Embryonic facial prominence (tissue), 1 donor: Measurements from ENCODE around the gene ADRB2.
A peak's percentile ranks its signal among the peaks of the same experiment; 100 is the strongest.
"Not testable (repeated sequence)": the region's sequence is repeated elsewhere in the genome, so short reads cannot be mapped to it uniquely, and the experiment has no call there.

Experiments used
- DNase-seq: peaks from one replicate; pipeline ENCODE4 v3.0.0-alpha.2; 2016; ENCODE audit errors: extremely low spot score

ADRB2 gene

DNA sequence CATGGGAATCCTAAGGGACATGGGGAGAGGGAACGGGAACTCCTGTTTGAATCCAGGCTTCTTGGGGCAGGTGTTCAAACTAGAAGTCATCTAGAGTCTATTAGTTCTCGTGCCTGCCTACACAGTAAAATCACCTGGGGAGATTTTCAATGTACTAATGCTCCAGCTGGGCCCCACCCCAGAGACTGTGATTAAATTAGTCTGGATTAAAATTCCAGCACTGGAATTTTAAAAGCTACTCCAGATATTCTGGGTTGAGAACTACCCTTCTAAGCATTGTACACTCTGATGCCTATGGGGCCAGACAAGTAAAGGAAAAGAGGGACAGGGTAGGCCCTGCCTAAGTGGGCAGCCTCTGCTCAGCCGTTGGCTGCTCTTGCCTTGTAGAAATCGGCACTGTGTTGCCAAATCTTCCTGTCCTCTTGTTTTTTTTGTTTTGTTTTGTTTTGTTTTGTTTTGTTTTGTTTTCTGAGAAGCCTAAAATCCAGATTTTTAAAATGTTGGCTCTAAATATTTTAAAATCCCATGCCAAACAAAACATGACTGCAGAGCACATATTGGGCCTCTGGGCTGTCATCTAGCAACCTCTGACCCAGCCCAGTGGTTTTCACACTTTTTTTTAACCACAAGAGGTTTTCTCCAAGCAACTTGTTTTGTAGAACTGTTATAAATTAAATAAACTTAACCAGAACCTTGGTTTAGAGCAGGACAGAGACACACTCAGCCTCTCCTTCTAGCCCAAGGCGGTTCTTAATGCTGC lies 29.0 kb downstream of the ADRB2 start:
- DNase-seq, result no peak

DNA sequence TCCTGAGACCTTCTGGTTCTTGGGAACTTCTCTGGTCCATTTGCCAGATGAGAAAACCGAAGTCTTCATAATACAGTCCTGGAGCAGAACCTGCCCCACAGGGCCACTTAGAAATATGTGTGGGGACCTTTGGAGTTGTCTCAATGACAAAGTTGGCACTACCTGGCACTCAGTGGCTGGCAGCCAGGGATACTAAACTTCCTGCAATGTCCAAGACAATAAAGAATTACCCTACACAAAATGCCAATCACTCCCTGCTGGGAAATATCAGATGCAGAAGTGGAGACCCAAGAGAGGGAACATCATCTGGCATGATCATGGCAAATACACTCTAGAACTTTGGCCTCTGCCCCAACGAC lies 29.6 kb downstream of the ADRB2 start:
- no peak for DNase-seq

DNA sequence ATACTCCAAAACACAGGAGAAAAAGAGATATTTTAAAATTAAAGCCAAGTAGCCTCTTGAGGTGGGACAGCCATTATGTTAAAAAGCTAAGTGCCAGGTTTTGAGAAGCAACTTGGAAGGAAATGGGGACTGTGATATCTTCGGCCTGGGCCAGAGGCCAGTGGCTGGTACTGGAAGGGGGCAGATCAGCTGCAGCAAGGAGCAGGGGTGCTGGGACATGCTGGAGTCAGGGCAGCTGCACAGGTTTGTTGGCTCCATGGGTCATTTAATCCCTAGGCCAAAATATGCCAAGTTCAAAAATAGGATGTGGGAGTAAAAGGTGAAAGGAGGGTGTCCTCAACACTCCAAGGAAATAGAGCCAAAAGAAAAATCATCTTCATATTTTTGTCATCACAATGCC lies 30.0 kb downstream of the ADRB2 start:
- no peak for DNase-seq

DNA sequence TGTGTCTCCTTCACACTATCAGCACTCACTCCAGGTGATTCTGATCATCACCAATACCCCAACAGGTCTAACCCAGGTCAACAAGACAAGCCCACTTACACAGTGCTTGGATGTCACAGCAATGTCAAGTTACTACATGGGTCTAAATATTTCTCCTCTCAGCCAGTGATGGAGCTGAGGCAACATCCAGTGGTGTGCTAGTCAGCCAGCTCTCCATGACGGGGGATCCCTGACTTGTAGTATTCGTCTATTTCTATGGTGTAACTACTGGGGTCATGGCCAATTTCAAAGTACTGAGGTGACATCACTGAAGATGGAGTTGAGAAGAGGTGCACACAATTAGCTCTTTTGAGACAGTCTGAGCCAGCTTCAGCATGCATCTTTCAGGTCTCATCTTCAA lies 31.1 kb downstream of the ADRB2 start:
- peak; percentile 12 for DNase-seq

DNA sequence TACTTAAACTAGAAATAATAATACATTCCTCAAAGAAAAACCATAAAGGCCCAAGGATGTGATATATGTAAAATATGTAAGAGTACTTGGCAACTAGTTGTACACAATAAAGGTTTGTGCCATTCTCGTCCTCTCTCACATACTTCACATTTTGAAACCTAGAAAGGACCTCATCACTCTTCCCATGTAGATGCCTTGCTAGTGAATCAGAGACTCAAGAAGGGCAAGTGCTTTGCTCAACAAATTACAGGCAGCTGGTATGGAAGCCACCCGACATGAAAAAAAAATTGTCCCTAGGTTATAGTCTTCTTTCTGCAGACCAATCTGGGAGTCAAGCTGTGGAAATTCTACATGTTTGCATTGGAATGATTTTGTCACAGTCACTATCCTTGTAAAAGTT lies 31.7 kb downstream of the ADRB2 start:
- no peak for DNase-seq

DNA sequence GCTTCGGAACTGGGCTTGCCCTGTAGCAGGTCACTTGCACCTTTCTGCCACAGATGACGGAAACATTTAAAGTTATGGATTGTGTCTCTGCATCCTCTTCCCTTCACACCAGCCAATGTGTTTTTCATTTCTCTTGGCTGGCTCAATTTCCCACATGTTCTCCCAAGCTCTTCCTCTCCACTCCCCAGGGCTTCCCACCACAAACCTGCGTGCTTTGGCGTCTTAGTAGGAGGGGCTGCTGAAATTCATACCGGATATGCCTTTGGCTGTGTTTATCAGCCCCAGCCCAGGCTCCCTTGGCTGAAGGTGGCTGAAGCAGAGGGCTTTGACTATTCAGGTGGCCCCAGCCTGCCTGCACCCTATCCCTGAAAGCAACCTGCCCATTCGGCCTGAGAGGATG lies 32.1 kb downstream of the ADRB2 start:
- DNase-seq, result no peak

DNA sequence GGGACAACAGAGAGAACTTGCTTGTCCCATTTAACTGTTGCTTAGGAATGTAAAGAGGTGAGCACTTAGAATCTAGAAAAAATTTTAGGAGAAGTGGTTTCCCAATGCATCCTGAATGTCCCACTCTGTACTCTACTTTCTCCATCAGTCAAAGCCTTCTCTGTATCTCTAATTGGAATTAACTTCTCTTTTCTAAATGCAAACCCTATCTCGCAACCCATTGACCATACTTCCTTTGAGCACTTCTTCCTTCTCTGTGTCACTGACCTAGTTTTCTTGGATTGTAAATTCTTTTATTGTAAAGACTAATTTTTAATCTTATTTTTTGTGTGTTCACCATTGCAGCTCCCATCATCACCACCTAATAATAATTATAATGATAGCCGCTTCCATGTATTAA lies 33.3 kb downstream of the ADRB2 start:
- no peak for DNase-seq

DNA sequence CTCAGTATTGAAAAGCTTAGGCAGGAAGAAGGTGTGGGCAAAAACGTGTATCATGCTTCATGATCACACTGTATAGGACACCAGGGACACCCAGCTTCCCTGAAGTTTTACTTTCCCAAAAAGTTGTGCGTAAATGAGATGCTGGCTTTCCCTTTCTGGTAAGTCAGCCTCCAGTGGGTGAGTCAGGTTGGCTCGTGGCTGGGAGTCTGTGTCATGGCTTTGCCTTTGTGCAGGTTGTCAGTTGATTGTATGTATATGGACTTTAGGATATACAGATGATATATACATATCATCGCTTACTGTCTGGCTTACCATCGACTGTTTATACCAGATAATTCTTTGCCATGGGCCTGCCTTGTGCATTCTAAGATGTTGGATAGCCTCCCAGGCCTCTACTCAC lies 34.2 kb downstream of the ADRB2 start:
- no peak for DNase-seq

DNA sequence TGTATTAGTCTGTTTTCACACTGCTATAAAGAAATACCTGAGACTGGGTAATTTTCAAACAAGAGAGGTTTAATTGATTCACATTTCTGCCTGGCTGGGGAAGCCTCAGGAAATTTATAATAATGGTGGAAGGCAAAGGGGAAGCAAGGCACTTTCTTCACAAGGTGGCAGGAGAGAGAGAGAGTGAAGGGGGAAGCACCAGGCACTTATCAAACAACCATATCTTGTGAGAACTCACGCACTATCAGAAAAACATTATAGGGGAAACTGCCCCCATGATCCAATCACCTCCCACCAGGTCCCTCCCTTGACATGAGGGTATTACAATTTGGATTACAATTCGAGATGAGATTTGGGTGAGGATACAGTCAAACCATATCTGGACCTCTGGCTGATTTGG lies 34.7 kb downstream of the ADRB2 start:
- DNase-seq, result no peak

DNA sequence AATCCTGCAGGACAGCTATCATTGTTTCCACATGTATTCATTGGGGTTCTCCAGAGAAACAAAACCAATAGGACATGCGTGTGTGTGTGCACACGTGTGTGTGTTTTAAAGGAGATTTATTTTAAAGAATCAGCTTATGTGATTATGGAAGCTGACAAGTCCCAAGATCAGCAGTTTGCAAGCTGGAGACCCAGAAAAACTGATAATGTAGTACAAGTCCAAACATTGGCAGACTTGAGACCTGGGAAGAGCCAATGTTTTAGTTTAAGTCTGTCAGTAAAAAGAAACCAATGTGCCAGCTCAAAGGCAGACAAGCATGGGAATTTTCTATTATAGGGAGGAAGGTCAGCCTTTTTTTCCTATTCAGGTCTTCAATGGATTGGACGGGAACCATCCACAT lies 35.3 kb downstream of the ADRB2 start:
- DNase-seq, result no peak

DNA sequence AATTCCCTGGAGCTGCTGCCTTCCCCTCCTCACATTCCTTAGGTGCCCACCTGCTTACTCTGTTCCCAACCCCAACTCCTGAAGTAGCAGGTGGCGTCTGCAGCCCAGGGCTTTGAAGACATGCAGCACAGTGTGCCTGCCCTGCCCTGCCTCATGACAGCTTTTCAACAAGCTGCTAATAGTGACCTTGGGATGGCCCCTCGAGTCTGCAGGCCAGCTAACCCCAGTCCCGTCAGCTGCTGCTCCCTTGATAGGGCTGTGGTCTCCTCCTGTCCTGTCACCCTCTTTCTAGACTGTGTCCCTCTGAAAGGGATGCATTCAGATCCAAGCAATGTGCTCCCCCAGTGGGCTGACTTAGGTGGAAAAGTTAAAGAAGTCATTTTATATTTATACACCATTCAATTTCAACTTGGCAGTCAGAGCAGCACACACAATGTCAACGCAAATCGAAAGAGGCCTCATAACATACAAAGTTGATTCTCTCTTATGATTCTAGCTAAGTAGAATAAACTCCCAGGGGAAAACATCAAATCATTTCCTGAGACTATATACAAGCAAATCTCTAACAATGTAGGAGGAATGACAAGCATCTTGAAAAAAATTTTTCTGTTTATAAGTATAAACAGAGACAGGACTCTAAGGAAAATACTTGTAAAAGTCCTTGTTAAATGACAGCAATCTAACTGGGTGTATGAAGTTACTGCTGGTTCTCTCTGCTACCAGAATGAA lies 37.9 kb downstream of the ADRB2 start:
- no peak for DNase-seq

DNA sequence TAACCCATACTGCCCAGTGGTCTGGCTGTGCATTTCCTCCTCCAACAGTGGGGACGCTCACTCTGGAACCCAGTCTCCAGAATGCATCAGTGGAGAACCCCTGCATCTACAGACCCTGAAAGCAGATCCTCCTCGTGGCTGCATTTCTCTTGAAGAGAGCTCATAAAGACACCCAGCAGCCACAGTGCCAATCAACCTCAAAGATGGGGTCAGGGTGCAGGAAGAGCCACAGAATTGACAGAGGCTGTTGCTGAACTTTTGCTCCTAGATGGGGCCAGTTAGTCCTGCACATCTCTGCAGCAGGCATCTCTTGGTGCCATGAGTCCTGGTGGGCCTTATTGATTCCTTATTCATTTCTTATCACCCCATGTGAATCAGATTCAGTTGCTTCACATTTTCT lies 39.6 kb downstream of the ADRB2 start:
- DNase-seq, result no peak

DNA sequence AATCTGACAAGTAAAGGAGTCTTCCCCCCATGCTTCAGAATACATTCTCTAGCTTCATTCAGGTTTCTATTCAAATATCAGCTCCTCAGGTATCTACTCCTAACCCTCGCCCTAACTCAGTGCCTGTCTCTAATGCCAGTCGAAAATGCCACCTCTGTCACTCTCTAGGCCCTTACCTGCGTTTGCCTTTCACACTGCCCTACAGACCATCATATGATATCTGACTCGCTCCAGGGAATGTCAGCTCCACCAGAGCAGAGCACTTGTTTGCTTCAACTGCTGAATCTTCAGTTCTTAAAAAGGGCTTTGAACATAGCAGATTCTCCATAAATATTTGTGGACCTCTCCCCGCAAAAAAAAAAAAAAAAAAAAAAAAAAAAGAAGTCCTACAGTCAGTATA lies 46.7 kb downstream of the ADRB2 start:
- DNase-seq, result no peak

DNA sequence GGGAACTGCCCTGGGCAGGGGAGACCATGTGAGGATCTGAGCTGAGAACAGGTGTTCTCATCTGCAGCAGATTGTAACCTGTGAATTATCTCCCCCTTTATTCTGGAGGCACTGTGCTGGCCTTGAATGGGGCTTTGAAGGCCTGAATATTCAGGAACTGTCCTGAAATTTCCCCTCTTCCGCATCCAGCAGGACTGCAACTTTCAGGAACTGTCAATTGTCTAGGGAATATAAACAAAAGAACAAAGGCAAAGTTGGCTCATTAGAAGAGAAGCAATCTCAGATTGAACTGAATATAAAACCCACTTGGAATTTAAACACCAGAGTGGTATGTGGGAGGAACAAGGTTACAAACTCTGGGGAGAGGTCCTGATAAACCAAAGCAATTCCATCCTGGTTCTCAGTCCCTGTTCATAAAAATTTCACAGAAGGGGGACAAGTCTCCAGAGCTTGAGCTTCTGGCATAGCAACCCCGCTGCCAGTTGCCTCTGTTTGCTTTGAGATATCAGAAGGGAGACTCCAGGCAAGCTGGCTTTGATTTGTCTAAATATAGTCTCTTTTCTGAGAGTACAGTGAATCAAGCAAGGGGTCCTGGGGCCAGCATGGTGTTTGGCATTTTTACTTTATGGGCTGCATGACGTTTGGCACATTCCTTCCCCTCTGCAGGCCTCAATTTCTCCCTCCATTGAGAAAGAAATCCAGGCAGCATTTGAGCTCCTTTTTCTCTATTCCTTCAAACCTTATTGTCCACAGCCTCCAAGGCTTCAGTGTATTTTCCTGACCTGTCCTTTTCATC lies 47.5 kb downstream of the ADRB2 start:
- DNase-seq, result no peak

DNA sequence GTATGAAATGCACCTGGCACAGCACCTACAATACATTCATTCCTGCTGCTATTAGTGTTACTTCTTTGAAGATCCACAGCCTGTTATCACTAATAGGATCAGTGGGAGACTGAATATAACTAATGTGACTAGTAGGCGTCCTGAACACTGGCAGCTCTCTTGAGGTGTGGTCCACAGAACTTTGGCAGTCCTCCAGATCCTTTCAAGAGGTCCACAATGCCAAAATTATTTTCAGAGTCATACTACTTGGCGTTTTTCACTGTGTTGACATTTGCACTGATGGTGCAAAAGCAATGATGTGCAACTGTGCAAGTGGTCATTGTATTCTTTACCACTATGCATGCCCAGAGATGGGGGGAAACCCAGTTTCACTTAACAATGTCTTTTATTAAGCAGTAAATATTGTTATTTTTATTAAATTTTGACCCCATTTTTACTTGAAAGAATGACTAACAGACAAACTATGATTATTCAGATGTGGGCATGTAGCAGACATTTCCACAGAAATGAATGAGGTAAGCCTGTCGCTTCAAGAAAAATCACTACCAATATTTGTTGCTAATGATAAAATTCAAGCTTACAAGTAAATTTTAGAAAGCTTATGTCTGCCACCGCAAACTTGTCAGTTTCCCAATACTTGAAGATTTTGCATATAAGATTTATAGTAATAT lies 48.9 kb downstream of the ADRB2 start:
- no peak for DNase-seq

DNA sequence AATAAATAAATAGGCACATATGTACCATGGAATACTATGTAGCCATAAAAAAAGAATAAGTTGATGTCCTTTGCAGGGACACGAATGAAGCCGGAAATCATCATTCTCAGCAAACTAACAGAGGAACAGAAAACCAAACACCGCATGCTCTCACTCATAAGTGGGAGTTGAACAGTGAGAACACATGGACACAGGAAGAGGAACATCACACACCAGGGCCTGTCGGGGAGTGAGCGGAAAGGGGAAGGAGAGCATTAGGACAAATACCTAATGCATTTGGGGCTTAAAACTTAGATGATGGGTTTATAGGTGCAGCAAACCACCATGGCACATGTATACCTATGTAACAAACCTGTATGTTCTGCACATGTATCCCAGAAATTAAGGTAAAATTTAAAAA lies 51.0 kb downstream of the ADRB2 start:
- DNase-seq, result not testable (repeated sequence)
